ENCODE results near the gene S100A6.
"Not testable (repeated sequence)": the region's sequence is repeated elsewhere in the genome, so short reads cannot be mapped to it uniquely, and the experiment has no call there.

The S100A6 gene

GRCh38 chr1:153565529-153566374, 30.0 kb upstream of the S100A6 start, which contains the start of gene S100A2:
TSS of gene S100A2 (minus strand) at chr1:153565844. CDS start at chr1:153563877, 1,967 bp downstream.
- peak within 1 kb of the TSS; percentile 100 for H3K27ac ChIP-seq
- peak; percentile 99 for DNase-seq (ENCODE audit: low read depth, low spot score)

GRCh38 chr1:153563991-153564390, 28.2 kb upstream of the S100A6 start:
- peak overlapping the region; percentile 100 for H3K27ac ChIP-seq
- no peak for DNase-seq (ENCODE audit: low read depth, low spot score)

- no peak for DNase-seq (ENCODE audit: low read depth, low spot score)
- H3K27ac ChIP-seq = peak overlapping the region; percentile 100
These were observed 27.7 kb upstream of the S100A6 start for GRCh38 chr1:153563483-153563901.

GRCh38 chr1:153562021-153562420, 26.2 kb upstream of the S100A6 start:
- DNase-seq (ENCODE audit: low read depth, low spot score) = not testable (repeated sequence)
- peak overlapping the region; percentile 100 for H3K27ac ChIP-seq

GRCh38 chr1:153561466-153561985, 25.7 kb upstream of the S100A6 start:
- peak; percentile 60 for DNase-seq (ENCODE audit: low read depth, low spot score)
- peak overlapping the region; percentile 100 for H3K27ac ChIP-seq

GRCh38 chr1:153560771-153561465, 25.1 kb upstream of the S100A6 start:
- H3K27ac ChIP-seq = peak overlapping the region; percentile 100
- DNase-seq (ENCODE audit: low read depth, low spot score) = no peak

GRCh38 chr1:153560241-153560640, 24.4 kb upstream of the S100A6 start:
- H3K27ac ChIP-seq = peak overlapping the region; percentile 100
- no peak for DNase-seq (ENCODE audit: low read depth, low spot score)

- no peak for DNase-seq (ENCODE audit: low read depth, low spot score)
These were observed 22.1 kb upstream of the S100A6 start for GRCh38 chr1:153557877-153558276.

GRCh38 chr1:153556348-153556747, 20.6 kb upstream of the S100A6 start:
- DNase-seq (ENCODE audit: low read depth, low spot score) = no peak
- H3K27ac ChIP-seq = peak overlapping the region; percentile 100

More at GRCh38 chr1:153557877-153558276, 22.1 kb upstream of the S100A6 start:
- peak overlapping the region; percentile 100 for H3K27ac ChIP-seq

- no peak for DNase-seq (ENCODE audit: low read depth, low spot score)
- H3K27ac ChIP-seq = peak overlapping the region; percentile 50
These were observed 18.2 kb upstream of the S100A6 start for GRCh38 chr1:153553830-153554541.

GRCh38 chr1:153553096-153553495, 17.3 kb upstream of the S100A6 start:
- no peak overlapping the region for H3K27ac ChIP-seq
- no peak for DNase-seq (ENCODE audit: low read depth, low spot score)

GRCh38 chr1:153552335-153552734, 16.5 kb upstream of the S100A6 start:
- no peak for DNase-seq (ENCODE audit: low read depth, low spot score)

GRCh38 chr1:153550827-153551500, 15.2 kb upstream of the S100A6 start:
- DNase-seq (ENCODE audit: low read depth, low spot score) = no peak
- peak overlapping the region; percentile 32 for H3K27ac ChIP-seq

More at GRCh38 chr1:153552335-153552734, 16.5 kb upstream of the S100A6 start:
- H3K27ac ChIP-seq = no peak overlapping the region

- H3K27ac ChIP-seq = peak overlapping the region; percentile 32
- no peak for DNase-seq (ENCODE audit: low read depth, low spot score)
These were observed 14.6 kb upstream of the S100A6 start for GRCh38 chr1:153550398-153550758.

GRCh38 chr1:153549741-153550397, 14.1 kb upstream of the S100A6 start:
- peak overlapping the region; percentile 32 for H3K27ac ChIP-seq
- DNase-seq (ENCODE audit: low read depth, low spot score) = no peak

- peak within 1 kb of the TSS; percentile 32 for H3K27ac ChIP-seq
- no peak for DNase-seq (ENCODE audit: low read depth, low spot score)
These were observed 13.2 kb upstream of the S100A6 start, which contains the start of gene S100A3 for GRCh38 chr1:153548722-153549688. TSS of gene S100A3 (minus strand) at chr1:153549258. CDS start at chr1:153548485, 773 bp downstream.

GRCh38 chr1:153547560-153548551, 12.1 kb upstream of the S100A6 start:
- no peak for DNase-seq (ENCODE audit: low read depth, low spot score)
- no peak overlapping the region for H3K27ac ChIP-seq

All from epithelial cell of prostate (primary cell).